Testis (tissue), 2 donors: ENCODE results near the gene PRXL2C.

Experiments used
- CTCF ChIP-seq, 3 experiments: fragments of 450-650 bp in 2 of 3; fragments of 200-600 bp in 1 of 3; sonication (generic) in 1 of 3; IDR thresholded peaks; one replicate each; pipeline ENCODE4 v1.5.1; 2016 to 2019; ENCODE audit warnings: antibody characterized with exemption in 3 of 3, mild to moderate bottlenecking in 2 of 3, moderate library complexity in 1 of 3
- POLR2A ChIP-seq: fragments of 450-650 bp; IDR thresholded peaks from one replicate; pipeline ENCODE4 v1.6.1; 2017; ENCODE audit warnings: antibody characterized with exemption, mild to moderate bottlenecking, moderate library complexity

- TF ChIP-seq CTCF (IDR thresholded peaks at IDR 0.05), result no peak
- TF ChIP-seq POLR2A, result no peak
These were observed 33.5 kb downstream of the PRXL2C start for GRCh38 chr9:96621618-96622017.
